IMR-90 (cell line): ENCODE measurements around the gene GRIA3.

Source experiments
- CTCF ChIP-seq: conservative IDR thresholded peaks from 2 replicates; pipeline ENCODE4 v1.5.1; 2012; ENCODE audit warnings: mild to moderate bottlenecking, low read depth, low read length, improper control_type of control experiment
- MXI1 ChIP-seq: IDR thresholded peaks from 2 replicates; pipeline ENCODE4 v1.6.1; 2012; ENCODE audit warnings: low read depth, mild to moderate bottlenecking, low read length, moderate library complexity, borderline replicate concordance

GRCh38 chrX:123277347-123277746 is 93.3 kb downstream of the GRIA3 start:
- no peak for TF ChIP-seq CTCF
- no peak for TF ChIP-seq MXI1
